HG03378 (cell line): ENCODE measurements around the gene DNAI7.

Experiments used
- ATAC-seq: cut with Tn5 transposase; IDR thresholded peaks from one replicate; pipeline ENCODE4 v1.9.1; 2021; ENCODE audit warnings: mild to moderate bottlenecking, moderate library complexity; ENCODE audit not compliant: unreplicated experiment

Gene DNAI7

DNA sequence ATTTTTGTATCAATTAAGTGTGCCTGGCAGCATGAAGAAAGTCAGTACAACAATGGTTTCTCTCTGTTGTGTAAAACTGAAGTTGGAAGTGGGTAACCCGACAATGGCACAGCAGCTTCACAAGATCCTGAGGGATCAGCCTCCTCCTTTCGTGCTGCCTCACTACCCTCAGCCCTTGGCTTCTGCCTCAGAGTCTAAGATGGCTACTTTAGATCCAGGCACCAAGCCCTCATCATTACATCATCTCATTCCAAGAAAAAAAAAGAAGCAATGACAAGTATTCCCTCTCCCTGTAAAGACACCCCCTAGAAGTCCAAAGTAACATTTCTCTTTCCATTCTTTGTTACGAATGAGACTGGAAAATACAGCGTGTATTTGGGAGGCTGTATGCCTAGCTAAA lies 92.6 kb downstream of the DNAI7 start:
- ATAC-seq = no peak

DNA sequence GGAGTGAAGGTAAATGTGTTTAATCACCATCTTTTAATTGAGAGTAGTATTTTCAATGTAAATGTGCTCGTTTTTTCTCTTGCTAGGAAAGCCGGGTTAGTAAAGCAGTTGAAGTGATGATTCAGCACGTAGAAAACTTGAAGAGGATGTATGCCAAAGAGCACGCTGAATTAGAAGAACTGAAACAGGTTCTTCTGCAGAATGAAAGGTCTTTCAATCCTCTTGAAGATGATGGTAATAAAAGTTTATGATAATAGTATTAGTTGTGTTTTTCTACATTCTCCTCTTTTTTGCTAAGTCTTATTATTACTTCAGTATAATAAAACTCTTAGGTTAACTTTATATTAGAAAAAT lies 93.9 kb downstream of the DNAI7 start:
- peak; percentile 60 for ATAC-seq

DNA sequence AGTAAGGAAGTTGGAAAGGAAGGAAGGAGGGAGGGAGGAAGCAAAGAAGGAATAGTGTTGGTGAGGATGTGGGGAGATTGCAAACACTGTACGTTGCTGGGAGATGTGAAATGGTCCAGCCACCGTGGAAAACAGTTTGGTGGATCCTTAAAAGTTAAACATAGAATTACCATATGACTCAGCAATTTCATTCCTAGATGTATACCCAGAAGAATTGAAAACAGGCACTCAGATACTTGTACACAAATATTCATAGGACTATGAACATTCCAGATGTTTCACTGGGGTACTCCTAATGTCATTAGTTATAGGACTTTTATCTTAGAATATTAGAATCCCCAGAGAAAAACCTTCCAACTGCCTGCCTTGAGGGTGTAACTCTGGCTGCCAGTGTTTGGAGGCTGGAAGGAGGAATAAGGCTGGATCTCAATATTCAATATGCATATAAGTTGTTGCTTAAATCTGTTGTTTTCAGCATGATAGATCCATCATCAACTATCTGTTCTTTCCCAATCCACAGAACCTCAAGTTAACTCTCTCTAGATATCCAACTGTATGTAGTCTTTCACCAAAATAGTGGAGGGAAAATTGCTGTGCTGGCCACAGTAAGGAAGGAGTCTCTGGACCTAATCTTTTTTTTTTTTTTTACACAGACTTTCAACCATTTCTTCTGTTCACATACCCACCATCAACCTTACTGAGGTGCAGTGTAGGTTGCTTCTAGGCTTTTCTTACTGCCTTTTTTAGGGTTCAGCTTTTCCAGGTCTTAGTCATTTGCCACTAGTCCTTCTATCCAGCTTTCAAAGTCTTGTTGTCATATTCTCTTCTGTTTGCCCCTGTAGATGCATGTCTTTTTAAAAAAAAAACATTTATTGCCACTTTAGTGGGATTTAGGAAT lies 94.5 kb downstream of the DNAI7 start:
- peak; percentile 27 for ATAC-seq

DNA sequence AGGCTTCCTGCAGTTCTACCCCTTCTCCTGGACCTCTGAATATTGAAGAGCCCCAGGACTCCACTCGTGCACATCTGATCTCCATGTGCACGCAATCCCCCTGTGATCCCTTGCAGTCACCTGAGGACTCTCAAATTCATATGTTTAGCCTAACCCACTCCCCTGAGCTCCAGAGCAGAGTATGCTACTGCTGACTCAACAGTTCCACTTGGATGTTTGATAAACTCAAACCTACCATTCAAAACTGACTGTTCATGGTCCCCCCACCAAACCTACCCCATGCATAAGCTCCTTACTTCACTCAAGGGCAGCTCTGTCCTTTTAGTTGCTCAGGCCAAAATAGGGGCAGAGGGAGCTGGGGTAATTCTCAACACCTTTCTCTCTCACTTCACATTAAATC lies 96.0 kb downstream of the DNAI7 start:
- ATAC-seq = no peak

DNA sequence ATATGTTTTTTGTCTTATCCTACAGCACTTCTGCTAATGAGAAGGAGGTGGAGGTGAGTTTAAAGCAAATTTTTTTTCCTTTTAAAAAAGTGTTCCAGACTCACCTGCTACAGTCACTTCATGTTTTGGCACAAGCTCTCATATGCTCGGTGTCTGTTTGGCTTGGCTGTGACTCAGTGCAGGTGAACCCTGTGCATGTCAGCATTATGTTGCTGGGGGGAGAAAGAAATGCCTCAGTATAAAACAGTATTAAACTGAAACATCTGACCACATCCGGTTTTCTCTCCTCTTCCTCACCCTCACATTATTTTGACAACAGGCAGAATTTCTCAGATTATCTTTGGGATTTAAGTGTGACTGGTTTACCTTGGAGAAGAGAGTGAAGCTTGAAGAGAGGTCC lies 105.2 kb downstream of the DNAI7 start:
- ATAC-seq = no peak

DNA sequence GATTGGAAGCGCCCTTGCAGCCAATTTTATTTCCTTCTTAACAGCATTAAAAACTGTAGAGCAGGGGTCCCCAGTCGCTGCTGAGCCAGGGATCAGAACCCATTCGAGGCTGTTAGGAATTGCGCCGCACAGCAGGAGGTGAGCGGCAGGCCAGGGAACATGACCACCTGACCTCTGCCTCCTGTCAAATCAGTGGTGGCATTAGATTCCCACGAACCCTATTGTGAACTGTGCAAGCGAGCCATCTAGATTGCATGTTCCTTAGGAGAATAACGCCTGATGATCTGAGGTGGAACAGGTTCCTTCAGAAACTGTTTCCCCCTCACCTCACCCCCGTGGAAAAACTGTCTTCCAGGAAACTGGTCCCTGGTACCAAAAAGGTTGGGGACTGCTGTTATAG lies 107.4 kb downstream of the DNAI7 start:
- ATAC-seq = no peak

DNA sequence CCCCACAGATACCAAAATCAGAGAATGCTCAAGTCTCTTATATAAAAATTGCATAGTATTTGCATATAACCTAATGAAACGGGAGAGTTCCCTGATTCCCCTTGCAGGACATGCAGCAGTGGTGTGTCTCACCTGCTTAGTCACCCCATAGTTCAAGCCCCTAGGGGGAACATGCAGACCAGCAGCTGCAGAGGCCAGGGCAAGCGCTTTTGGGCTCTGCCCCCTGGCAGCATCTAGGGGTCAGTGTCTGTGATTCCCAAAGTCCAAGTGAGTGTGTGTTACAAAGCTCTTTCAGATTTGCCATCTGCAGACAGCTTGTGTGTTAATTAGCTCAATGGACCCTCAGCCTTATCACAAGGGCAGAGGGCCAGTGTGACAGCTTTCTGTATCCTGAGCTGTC lies 110.1 kb downstream of the DNAI7 start:
- no peak for ATAC-seq

DNA sequence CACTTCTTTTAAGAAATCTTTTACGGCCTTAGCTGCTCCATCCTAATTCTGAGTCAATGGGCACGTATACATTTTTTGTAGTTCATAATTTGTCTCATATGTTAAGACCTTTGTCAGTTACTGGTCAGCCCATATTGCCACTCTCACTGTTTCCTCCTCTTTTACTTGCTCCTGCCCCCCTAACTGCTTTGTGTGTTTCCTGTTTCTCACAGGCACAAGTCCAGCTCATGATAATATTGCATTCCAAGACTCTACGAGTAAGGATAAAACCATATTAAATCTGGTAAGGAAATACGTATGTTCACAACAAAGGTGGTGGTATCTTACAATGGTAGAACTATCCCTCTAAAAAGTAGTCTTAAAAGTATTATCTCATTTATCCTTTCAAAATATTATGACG lies 111.7 kb downstream of the DNAI7 start:
- ATAC-seq = no peak

DNA sequence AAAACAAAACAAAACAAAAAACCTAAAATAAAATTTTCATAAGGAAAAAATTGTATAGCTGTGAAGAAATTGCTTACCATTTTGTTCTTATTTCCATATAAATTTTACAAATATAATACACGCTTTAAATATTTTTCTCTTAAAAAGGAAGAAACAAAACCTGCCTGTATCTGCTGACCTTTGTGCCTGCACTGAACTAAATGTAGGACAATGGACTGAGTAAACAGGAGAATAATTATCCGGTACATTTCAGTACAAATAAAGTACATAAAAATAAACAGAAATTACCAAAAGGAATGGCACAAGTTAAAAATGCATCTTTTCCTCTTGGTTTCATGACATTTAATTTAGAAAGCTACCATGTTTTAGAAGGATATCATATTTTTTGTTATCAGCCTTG lies 112.3 kb downstream of the DNAI7 start:
- no peak for ATAC-seq

DNA sequence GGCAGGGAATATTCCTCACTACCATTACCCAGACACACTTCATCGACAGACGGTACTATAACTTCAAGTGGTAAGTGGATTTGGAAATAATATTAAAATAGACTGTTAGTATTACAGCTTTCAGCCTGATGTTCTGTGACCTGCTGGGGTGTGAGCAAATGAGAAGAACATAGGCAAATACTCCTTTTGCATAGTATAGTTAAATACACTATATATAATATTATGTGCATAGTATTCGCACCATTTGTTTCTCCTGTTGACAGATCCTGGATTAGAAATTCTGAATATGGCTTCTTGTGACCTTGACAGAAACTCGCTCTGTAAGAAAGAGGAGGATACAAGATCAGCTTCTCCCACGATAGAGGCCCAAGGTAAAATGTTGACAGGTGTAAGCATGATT lies 115.6 kb downstream of the DNAI7 start:
- ATAC-seq = no peak

DNA sequence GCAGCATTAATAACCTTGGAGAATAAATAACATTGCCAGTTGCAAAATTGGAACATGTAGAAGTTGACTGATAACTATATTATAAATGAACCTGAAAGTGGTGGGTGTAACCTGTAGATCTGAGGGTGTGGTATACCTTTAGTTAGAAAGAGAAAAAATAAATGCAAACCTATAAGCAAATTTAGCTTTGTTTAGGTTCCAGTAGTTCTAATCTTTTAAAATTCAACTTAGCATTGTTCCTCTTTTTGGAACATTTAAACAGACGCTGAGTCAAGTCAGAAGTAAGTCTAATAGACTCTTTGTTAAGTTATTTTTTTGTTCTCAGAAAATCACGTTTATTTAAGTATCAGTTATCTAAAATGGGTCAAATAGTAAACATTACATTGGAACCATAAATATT lies 120.0 kb downstream of the DNAI7 start:
- ATAC-seq = peak; percentile 74

DNA sequence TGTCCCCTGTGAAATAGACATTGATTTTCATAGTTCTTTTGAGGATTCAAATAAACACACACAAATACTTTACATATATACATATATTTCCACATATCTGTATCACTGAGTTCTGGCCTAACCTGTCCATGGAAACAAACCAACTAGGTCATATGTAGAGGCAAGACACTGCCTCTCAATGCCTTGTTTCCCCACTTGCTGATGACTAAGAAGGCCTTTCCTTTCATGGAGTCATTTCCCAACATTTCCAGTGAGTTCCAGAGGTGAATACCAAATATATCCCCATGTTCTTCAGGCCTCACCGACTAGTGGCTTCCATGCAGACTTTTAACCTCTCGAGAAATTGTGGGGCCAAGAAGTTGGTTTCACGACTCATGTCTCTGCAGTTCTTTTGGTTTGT lies 120.8 kb downstream of the DNAI7 start:
- no peak for ATAC-seq

DNA sequence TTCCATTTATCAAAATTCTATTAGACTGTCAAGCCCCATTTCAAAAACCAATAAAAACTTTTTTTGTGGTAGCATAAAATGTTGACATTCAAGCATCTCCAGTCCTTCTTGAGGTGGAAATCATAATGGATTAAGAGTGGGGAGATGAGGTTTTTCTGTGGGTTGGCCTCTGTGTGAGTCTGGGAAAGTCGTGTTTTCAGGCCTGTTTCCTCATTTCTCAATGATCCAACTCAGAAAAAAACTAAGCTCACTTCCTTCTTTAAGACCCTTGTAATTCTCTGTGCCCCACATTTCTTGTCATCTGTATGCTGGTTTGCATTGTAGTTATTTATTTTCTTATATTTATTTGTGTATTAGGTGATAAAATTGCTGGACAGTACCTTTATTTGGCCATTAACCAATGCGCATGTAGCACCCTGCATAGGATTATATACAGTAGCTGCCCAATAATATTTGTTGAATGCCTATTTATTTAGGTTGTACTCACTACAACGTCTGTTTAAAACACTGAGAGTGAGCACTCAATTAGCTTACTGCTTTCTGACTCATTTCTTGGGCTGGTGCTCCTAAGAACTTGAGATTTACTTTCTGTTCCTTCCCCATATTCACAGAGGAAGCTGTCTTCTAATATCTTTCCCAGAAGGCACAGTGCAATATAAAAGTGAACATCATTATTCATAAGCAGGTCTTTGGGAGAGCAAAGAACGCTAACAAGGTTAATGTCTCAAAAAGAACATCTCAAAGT lies 121.9 kb downstream of the DNAI7 start:
- ATAC-seq = no peak

DNA sequence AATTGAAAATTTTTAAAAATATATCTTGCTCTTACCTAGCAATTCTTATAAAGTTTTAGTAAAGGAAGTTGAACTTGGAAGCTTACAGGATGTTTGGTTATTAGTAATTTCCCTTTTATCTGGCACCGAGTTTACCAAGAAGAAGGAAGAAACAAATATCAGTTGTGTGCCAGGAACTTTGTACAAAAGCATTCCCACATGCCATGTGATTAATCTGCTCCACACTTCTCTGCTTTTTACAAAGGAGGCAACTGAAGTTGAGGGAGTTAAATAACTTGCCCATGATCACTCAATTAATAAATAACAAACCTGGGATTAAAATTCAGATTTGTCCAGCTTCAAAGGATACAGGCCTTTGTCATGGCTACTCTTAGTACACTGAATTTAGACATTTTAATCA lies 123.6 kb downstream of the DNAI7 start:
- no peak for ATAC-seq

DNA sequence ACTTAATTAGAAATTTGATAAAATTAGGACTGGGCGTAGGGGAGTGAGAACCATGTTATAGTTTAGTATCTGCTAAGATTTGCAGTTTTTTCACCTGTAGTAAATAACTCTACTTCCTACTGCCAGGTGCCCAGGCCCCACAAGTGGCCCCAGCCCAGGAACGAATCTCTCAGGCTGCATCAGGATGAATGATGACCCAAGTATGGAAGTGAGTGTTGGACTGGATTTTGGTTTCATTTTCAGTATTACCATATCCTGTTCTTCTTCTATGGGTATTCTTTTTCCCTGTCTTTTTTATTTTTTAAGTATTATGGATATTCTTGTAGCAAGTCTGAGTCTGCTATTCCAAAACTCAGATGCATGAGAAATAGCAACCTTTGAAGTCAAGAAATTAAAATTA lies 125.7 kb downstream of the DNAI7 start:
- no peak for ATAC-seq

DNA sequence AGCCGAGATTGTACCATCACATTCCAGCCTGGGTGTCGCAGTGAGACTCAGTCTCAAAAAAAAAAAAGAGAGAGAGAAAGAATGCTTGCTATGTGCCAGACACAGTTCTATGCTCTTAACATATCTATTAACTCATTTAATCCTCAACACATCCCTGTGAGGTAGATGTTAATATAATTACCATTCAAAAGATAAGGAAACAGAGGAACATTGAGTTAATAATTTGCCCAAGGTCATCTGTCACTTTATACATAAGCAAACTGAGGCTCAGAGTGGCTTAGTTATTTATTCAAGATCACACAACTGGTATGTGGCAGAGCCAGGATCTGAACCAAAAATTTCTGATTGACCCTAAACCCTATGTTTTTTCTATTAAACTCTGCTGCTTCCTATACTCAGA lies 129.9 kb downstream of the DNAI7 start:
- ATAC-seq = no peak

DNA sequence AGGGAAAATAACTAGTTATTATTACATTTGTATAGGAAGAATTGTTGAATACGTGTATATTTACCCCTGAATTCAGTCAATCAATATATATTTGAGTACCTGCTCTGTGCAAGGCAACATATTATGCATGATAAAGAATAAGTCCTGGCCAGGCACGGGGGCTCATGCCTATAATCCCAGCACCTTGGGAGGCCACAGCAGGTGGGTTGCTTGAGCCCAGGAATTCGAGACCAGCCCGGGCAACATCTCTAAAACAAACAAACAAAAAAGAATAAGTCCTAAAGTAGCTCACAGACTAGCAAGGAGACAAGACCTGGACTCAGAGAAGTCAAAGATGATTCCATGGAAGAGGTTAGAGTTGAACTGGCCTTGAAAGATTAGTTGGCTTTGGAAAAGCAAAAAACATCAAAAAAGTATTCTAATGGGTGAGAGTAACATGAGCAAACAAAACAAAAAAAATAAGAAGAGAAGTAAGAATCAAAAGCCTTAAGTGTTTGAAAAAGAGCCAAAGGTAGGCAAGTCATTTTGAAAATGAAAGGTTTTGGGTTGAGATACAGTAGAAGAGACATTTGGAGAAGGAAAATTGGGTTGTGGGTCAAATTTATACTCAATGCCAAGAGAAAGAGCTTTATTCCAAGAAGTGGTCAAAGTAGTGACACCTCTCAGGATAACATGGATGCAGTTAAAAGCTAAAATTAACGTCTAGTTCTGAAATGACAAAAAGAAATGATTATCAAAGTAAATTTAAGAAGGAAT lies 130.9 kb downstream of the DNAI7 start:
- no peak for ATAC-seq

DNA sequence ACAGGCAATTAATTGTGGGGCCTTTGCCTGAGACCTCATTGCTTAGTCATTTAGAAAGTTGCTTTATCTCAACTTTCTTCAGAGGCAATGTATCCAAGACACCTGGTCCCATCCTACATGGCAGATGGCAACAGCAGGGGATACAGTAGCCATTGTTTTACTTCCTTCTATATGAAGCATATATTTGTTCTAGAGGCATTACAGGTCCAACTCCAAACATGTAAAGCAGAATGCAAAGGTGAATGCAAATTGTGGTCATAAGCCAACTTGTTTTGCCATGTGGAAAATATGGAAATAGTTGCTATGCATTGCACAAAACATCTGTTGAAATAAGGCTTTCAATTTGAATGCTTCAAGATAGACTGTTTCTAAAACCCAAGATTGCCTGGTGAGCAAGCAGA lies 136.3 kb downstream of the DNAI7 start:
- peak; percentile 37 for ATAC-seq
